Activated CD4-positive, alpha-beta T cell treated with anti-CD3 and anti-CD28 coated beads, Interleukin-2, amount 50 U/mL, for 48 hours (primary cell): ENCODE data around the gene UBE2N.

Source experiments
- DNase-seq, 2 experiments: peaks; one replicate each; pipeline ENCODE4 v3.0.0-alpha.2; 2020

UBE2N gene

DNA sequence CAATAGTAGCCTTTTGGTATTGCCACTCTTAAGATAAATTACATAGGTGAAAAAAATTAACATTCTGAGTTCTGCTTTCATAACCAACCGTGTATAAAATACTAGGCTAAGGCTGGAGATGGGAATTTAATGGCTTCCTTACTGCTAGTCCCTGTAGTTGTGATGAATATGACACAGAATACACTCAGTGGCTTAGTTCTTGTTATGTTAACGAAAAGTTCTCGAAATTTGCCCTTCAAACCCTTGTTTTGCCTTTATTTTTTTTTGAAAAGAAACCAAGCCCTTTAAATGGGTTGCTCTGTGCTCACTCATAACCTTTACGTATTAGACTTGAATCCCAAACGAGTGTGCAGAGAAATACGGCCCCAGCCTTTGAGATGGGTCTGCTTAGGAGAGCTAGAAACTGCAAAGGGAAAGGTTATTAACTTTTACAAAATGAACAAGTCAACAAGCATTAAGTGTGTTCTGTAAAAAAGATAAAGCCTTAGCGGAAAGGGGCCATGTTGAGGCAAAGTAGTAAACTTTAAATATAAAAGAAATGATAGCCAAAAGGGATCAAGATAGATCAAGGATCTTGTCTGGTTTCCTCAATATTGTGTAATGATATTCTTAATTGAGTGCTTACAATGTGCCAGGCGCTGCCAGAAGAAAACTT lies 62.3 kb downstream of the UBE2N start:
- no peak for DNase-seq

DNA sequence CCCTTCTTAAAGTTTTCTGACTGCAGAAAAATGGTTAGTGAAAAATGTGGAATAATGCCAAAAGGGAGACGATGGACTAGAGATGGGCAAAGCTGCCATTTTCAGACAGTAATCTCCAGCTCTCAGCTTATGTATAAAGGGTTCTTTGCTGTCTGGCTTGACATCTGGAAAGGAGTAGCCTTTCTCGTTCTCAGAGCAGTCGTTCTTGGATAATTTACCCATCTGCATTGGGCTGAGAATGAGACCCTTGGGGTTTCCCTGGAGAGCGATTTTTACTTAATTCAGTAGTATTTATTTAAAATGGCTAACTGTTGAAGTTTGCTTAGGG lies 62.8 kb downstream of the UBE2N start:
- no peak for DNase-seq

DNA sequence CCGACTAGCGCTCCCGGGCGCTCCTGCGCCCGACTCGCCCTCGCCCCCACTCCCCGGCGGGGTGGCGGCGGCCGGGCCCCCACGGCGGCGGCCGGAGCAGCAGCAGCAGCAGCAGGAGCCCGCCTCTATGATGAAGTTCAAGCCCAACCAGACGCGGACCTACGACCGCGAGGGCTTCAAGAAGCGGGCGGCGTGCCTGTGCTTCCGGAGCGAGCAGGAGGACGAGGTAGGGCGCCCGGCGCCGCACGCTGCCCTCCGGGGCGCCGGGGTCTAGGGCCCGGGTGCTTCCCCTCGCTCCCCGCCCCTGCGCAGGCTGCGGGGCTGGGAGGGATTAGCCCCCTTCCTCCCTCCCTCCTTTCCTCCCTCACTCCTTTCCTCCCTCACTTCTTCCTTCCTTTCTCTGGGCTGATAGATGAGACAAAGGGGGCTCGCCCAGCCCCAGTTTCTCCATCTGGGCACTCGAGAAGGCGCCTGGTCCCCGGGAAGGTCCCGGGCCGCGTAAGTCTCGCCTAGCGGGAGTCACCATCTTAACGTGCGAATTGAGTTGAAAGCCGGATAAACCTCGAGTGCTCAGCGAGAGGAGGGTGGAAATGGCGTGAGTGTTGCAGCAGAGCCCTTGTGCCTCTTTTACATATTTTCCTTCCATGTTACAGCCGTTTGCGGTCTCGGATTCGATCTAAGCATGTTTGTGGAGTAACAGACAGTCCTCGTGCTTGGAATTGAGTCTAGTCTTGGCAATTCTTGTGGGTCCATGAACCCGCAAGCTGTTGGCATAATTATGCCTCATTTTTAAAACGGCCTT lies 63.4 kb downstream of the UBE2N start:
- DNase-seq: peak; percentile 57 to 59

- DNase-seq: peak; percentile 97
Measured at GRCh38 chr12:93377252-93378195, 64.2 kb downstream of the UBE2N start, which contains the start of gene NUDT4. NUDT4 (plus strand) TSS chr12:93377925; CDS start chr12:93378323, 398 bp downstream.

DNA sequence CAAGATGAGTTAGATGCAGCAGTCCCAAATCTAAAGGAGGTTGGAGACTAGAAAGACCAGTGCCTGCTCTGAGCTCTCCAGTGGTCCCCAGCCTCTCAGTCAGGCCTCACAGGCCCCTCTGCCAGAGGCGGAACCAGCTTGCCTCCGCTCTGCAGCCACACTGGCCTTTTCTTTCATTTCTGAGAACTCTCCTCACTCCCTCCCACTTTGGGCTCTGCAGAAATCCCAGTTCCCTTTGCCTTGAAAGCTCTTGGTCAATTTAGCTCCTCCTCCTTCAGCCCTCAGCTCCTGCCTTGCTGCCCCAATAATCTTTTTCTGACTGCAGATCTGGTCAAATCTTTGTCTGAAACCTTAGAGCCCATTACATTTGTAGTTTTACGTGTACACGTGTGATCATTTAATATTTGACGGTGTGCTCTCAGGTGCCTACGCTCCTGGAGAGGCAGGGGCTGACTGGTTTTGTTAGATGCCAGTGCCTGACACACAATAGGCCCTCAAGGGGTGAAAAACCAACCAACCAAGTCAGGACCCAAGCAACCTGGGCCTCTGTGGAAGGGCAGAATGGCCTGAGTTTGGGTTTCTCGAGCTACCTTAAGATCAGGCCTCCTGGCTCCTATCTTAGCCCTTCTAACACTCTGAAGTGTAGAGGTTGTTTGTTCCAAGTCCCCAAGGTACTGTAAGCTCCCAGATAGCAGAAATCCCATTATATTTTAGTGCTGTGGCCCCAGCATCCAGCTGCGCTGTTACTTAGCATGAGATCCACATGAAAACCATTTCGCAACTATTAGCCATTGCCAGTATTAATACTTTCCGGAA lies 65.1 kb downstream of the UBE2N start:
- no peak for DNase-seq

GRCh38 chr12:93375906-93376305 lies 65.8 kb downstream of the UBE2N start:
- no peak for DNase-seq

DNA sequence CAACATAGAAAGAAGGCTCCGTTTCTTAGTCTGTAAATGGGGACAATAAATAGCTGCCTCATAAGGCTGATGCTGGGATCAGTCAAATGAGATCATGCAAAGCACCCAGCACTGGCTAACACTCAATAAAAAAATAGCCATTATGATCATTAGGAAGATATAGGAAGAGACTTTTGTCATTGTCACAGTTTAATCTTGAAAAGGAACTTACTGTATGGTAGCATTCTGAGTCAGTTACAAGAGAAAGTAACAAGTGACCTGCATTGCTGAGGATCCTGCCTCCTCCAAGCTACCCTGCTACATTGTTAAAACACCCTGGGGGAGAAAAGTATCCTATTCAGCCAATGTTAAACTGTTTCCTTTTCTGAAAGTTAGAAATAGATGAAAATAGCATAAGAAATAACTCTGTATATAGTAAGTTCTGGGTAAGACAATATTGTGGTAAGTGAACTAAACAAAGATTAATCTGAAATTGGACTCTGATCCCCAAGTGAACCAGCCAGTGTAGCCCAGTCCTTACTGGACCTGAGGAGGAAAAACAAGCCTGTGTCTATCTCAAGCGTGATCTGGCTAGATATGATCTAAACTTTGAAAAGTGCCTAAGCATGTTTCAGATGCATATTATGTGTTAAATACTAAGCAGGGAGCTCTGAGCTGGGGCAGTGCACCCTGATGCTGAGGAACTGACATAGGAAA lies 67.6 kb downstream of the UBE2N start:
- DNase-seq: no peak

DNA sequence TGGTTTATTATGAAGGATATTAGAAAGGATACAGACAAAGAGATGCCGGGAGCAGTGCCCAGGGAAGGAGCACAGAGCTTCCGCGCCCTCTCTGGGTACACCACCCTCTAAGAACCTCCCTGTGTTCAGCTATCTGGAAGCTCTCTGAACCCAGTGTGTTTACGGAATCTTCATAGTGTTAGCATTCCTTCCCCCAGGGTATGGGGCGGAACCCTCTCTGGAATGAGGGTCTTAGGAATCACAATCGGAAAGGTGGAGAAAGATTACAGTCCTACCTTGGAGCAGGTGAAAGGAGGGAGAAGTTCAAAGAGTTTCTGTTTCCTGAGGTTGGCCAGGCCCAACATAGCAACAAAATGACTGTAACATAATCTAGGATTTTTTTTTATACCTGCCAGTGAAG lies 70.8 kb downstream of the UBE2N start:
- no peak for DNase-seq

GRCh38 chr12:93369505-93369904 lies 72.2 kb downstream of the UBE2N start:
- DNase-seq: no peak

GRCh38 chr12:93368766-93369165 lies 73.0 kb downstream of the UBE2N start:
- DNase-seq: no peak

- no peak for DNase-seq
Measured at GRCh38 chr12:93366422-93366821, 75.3 kb downstream of the UBE2N start.

DNA sequence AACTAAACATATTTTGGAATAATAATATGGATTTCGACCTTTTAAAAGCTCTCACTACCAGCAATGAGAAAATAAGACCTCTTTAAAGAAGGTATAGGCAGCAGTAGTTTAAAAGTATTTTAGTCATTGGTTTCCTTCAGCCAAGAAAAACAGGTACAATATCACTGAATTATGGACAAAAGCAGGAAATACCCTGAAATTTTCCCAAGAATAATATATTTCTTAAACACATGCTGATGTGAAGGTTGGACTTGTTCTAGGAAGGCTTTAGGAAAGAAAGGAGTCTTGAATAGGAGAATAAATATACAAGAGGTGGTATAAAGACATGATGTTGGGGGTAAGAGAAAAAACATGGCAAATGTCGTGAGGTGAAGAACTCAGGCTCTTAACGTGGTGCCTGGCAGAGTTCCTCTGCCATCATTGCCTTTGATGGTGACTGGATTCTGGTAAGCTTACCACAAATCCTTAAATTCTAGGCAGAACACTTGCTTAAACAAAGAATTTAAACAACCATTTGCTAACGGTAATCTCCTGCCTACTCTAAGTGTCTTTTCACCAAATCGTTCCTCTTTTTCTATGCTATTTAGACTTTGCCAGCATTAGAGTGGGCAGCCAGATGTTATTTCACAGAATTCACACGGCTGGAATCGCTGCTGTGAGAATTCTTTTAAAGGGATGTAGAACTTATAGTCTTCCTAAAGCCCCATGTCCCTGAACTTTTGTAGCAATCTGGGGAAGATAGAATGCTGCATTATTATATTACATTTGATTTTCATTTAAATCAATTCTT lies 75.9 kb downstream of the UBE2N start:
- no peak for DNase-seq

- no peak for DNase-seq
Measured at GRCh38 chr12:93363841-93364297, 77.9 kb downstream of the UBE2N start.

- DNase-seq: no peak
Measured at GRCh38 chr12:93361151-93361919, 80.4 kb downstream of the UBE2N start.

- no peak for DNase-seq
Measured at GRCh38 chr12:93360688-93361087, 81.1 kb downstream of the UBE2N start.

- DNase-seq: no peak
Measured at GRCh38 chr12:93358821-93359220, 82.9 kb downstream of the UBE2N start.

DNA sequence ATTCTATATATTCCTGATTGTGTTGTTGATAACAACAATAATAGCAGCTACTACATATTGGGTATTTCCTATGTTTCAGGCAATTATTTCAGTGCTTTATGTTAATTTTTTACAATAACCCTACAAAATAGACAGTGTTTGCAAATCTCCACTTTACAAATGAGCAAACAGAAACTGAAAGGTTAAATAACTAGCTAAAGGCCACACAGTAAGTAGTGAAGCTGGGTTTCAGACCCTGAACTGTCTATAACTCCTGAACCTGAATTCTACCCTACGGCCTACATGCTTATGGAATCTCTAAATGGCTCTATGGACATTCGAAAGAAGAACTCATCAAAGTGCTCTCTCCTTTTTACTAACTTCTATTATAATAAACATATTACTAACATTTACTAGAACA lies 83.7 kb downstream of the UBE2N start:
- DNase-seq: no peak

- no peak for DNase-seq
Measured at GRCh38 chr12:93356214-93356613, 85.5 kb downstream of the UBE2N start.
